G401.6 (cell line): ENCODE results near the gene EIF5A.
A peak's percentile ranks its signal among the peaks of the same experiment; 100 is the strongest.
"Not testable (repeated sequence)": the region's sequence is repeated elsewhere in the genome, so short reads cannot be mapped to it uniquely, and the experiment has no call there.

Source experiments
- FAIRE-seq: peaks from 2 replicates; lab custom pipeline; 2012; peaks lifted over from hg19 to GRCh38; lab: Jason Lieb, UNC

Gene EIF5A

GRCh38 chr17:7332600-7333069 is 25.2 kb downstream of the EIF5A start:
- FAIRE-seq: not testable (repeated sequence)

- FAIRE-seq: no peak
These were observed 27.6 kb downstream of the EIF5A start for GRCh38 chr17:7334938-7335538.

GRCh38 chr17:7335765-7336164 is 28.3 kb downstream of the EIF5A start:
- not testable (repeated sequence) for FAIRE-seq

DNA sequence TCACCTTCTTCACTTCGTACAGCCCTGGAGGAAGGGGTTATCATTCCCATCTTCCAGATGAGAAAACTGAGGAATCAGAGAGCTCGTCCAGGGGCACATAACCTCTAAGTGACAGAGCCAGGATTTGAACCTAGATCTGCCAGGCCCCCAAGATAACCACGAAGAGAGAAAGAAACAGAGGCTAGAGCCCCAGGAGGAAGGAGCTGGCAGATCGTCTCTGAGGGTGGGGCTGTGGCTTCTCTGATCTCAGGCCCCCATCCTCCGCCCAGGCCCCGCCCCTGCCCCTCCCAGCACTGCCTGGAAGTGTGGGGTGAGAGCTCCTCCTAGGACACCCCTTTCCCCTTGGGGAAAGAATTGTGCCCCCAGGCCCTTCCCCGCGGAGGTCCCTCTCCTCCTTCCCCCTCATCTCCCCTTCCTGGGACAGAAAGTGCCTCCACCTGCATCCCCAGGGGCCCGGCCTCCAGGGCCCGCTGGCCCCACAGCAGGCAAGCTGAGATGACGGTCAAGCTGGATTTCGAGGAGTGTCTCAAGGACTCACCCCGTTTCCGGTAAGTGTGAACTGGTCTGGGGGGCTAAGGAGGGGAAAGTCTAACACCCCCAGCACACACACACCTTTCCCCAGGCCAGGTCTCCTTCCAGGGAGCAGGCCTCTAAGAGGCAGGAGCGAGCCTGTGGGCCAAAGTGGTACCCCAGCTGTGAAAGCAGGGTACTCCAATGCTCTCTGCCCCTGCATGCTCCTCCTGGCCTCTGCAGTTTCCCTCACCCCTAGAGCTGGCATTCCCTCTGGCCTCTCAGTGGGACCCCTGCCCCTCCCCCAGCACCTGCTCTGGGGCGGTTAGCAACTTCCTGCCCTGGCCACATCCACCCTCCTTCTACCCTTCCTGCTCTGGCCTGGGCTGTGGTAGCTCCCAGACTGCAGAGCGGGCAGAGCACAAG is 29.1 kb downstream of the EIF5A start, which contains the start of gene ACAP1:
TSS of gene ACAP1 (plus strand) at position 290 of the 936 bp plus-strand sequence. CDS start at position 496, 206 bp downstream.
- no peak for FAIRE-seq

DNA sequence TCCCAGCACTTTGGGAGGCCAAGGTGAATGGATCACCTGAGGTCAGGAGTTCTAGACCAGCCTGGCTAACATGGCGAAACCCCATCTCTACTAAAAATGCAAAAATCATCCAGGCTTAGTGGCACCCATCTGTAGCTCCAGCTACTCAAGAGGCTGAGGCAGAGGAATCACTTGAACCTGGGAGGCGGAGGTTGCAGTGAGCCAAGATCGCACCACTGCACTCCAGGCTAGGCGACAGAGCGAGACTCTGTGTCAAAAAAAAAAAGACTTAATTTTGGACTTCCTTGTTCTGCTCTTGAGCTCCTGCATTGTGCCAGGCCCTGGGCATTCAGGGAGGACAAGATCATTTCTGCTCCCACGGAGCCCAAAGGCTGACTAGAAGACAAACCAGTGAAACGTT is 30.2 kb downstream of the EIF5A start:
- FAIRE-seq: not testable (repeated sequence)

DNA sequence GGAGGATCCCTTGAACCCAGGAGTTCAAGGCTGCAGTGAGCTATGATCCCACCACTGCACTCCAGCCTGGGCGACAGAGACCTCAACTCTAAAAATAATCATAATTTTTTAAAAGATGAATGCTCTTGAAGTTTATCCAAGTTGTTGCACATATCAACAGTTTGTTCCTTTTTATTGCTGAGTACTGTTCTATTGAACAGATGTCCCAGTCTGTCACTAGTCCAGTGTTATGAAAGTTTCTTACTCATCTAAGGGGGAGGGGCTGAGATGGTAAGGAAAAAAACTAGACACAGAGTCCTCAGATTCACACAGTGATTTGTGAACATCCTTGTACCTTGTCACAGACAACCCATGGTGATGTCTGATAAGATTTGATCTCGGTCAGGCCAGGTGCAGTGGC is 32.8 kb downstream of the EIF5A start:
- FAIRE-seq: no peak

DNA sequence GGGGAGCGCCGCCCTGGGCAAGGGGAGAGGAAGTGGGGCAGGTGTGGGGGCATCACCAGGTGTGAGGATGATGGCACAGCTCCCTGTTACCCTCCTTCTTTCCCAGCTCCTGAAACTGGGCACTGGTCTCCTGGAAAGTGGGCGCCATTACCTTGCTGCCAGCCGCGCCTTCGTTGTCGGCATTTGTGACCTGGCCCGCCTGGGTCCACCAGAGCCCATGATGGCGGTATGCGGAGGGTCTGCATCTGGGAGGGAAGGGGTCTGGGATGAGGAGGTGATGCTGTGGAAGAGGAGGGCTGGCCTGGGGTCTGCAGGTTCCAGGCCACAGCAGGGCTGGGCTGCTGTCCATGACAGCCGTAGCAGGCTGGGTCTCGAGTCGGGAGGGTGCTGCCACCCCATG is 34.4 kb downstream of the EIF5A start:
- FAIRE-seq: no peak

DNA sequence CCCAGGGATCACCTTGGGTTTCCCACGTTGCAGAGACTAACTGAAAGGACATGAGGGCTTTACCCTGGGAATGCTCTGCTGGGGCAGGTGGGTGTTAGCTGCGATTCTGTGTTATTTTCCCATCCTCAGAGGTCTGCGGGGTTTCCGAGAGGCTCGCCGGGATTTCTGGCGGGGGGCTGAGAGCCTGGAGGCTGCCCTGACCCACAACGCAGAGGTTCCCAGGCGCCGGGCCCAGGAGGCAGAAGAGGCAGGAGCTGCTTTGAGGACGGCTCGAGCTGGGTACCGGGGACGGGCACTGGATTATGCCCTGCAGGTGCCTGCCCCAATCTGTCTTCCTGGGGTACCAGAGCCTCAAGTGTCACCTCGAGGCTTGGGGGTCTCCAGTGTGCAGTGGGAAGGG is 35.8 kb downstream of the EIF5A start:
- FAIRE-seq: no peak

GRCh38 chr17:7346761-7347614 is 39.6 kb downstream of the EIF5A start:
- no peak for FAIRE-seq

DNA sequence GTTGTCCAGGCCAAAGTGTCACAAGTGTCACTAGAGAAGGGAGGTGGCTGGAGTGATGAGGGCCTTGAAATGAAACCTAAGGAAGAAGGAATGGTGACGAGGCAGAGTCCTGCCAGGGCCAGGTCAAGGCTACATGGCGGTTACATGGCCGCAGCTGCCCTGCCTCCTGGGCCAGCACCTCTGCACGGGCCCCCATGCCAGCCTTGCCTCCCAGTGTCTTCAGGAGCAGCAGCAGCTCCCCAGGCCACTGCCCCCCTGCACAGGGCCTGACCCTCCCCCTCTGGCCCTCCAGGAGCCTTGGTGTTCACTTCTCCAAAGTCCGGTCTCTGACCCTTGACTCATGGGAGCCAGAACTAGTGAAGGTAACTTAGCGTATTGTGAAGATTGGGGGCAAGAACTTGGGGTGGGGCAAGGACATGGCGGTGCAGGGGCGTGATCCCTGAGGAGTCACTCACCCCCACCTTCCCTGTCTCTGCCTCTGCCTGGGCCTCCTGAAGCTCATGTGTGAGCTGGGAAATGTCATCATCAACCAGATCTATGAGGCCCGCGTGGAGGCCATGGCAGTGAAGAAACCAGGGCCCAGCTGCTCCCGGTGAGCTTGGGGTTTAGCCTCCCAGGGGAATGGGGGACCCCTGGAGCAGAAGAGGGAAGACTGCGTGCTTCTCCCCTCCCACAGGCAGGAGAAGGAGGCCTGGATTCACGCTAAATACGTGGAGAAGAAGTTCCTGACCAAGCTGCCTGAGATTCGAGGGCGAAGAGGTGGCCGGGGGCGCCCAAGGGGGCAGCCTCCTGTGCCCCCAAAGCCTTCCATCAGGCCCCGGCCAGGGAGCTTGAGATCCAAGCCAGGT is 40.4 kb downstream of the EIF5A start:
- FAIRE-seq: no peak

DNA sequence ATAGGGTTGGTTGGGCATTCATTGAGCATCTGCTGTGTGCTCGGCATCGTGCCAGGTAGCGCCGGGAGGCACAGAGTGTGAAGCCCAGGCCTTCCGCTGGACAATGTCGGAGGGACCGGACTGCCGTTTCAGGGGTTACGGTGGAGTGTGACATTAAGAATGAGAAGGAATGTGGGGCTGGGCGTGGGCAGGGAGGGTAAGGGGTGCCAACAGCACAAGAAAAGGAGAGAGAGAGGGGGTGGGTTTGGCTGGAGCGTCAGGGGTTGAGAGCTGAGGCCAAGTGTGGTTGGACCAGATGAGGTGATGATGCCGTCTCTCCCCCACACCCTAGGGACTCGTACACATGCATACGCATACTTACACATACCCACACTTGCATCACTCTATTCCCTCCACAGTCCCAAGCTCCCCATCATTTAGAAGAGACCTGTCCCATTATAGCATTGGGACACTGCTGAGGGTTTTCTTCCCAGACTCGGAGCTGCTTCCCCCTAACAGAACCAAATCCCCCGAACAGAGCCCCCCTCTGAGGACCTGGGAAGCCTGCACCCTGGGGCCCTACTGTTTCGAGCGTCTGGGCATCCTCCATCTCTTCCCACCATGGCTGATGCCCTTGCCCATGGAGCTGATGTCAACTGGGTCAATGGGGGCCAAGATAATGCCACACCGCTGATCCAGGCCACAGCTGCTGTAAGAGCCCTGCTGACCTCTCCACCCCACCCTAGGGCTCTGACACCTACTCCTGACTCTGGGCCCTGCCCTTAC is 41.2 kb downstream of the EIF5A start:
- FAIRE-seq: no peak

DNA sequence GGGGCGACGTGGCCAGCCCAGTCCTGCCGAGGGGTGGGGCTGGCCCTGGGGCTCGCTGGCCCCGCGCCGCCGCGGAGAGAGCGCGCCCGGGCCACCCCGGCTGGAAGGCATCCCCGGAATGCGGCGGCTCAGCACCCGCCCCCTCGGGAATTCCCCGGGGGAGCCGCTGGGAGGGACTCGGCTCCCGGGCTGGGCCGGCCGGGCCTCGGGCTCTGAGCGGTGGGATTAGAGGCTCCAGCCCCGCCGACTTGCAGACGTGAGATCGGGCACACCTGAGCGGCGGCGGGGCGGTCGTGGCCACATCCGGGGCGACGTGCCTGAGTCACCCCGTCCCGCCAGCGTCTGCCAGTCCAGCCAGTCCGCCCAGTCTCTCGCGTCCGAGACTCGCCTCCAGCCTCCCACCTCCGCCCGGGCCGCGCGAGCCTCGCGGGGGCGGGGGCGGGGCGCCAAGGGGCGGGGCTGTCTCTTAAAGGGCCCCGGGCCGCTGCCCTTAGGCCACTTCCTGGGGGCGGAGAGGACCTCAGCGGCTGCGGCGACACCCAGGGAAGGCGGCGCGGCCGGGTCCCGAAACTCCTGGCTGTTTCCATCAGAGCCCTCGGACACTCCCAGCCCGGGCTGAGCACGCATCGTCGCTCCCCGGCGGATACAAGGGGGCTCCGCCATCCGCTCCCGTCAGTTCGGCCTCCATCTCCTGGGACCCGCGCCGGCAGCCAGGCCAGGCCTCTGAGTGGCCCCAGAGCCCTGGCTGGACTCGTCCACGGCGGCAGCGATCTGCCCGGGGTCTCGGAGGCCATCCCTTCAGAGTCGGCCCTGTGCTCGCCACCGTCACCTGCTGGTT is 44.5 kb downstream of the EIF5A start, which contains the start of gene KCTD11:
TSS of gene KCTD11 (plus strand) at position 498 of the 838 bp plus-strand sequence.
- no peak for FAIRE-seq

GRCh38 chr17:7352503-7352889 is 45.1 kb downstream of the EIF5A start:
- FAIRE-seq: no peak

DNA sequence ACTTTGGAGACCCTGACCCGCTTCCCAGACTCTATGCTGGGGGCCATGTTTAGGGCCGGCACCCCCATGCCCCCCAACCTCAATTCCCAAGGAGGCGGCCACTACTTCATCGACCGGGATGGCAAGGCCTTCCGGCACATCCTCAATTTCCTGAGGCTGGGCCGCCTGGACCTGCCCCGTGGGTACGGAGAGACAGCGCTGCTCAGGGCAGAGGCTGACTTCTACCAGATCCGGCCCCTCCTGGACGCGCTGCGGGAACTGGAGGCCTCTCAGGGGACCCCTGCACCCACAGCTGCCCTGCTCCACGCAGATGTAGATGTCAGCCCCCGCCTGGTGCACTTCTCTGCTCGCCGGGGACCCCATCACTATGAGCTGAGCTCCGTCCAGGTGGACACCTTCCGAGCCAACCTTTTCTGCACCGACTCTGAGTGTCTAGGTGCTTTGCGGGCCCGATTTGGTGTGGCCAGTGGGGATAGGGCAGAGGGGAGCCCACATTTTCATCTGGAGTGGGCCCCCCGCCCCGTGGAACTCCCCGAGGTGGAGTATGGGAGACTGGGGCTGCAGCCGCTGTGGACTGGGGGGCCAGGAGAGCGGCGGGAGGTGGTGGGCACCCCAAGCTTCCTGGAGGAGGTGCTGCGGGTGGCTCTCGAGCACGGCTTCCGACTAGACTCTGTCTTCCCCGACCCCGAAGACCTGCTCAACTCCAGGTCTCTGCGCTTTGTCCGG is 45.6 kb downstream of the EIF5A start:
- FAIRE-seq: no peak

DNA sequence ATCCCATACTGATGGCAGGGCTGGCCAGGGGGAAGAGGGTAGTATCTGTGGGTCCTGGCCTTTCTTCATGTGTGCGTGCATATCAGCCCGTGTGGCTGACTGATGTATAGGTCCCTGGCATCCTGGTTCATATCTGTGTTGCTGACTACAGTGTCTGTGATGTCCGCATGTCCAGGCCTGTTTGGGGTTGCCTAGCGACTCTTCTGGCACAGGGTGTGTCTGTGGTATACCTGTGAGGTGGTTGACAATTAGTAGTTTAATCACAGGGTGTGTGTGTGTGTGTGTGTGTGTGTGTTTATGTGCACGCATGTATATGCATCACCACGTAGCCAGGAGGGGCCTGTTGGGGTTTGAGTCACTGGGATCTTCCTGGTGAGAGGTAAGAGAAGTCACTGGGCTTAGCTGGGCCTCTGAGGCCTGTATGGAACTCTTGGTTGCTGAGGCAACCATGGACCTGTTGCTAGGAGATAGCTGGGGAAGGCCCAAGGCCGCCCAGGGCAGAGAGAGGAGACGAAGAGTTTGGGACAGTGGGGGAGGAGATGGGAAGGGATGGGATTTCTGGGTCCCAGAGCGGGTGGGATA is 46.9 kb downstream of the EIF5A start:
- FAIRE-seq: no peak

DNA sequence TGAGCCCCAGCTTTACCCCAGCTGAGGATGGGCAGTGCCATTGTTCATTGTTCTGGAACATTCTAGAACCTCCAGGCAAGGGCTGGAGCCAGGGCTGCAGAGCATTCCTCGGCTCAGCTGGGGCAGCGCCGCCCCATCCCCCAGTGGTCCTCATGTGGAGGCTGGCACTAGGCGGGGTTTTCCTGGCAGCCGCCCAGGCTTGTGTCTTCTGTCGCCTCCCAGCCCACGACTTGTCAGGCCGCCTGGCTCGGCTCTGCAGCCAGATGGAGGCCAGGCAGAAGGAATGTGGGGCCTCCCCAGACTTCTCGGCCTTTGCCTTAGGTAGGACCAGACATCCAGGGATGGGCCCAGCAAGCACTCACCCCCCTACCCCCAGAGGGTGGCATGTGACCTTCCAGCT is 47.6 kb downstream of the EIF5A start, which contains the start of gene TMEM95:
TSS of gene TMEM95 (plus strand) at position 104 of the 400 bp plus-strand sequence. CDS start at position 153, 49 bp downstream.
- no peak for FAIRE-seq

DNA sequence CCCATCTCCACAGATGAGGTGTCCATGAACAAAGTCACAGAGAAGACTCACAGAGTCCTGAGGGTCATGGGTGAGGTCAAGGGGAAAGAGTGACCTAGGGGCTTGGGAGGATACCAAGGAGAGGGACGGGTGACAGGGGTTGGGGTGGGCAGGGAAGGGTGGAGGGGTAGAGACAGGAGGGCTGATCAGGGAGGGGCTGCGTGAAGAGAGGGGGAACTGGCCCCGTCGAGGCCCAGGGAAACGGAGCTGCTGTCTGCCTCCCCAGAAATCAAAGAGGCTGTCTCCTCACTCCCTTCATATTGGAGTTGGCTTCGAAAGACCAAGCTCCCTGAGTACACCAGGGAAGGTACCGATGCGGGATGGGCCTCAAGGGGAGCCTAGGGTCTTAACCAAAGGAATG is 48.1 kb downstream of the EIF5A start:
- FAIRE-seq: no peak

- FAIRE-seq: peak; percentile 77
These were observed 48.7 kb downstream of the EIF5A start for GRCh38 chr17:7356072-7356549.
